Measurements from ENCODE around the gene FAM53B.

The FAM53B gene

GRCh38 chr10:124572751-124573150, 171.4 kb downstream of the FAM53B start:
- Histone ChIP-seq H3K36me3 (ENCODE audit: control insufficient read depth, low read depth, low read length) (no peaks in the 10 kb centered on the region), H3K27ac (ENCODE audit: low read length) (no peak overlapping the region), H3K4me1 (ENCODE audit: control insufficient read depth, low read depth, low read length) (no peaks in the 10 kb centered on the region), H3K9me3 (ENCODE audit: control insufficient read depth, low read depth, low read length) (no peaks in the 10 kb centered on the region), H3K9ac (ENCODE audit: low read length) (no peak overlapping the region), H3K4me3 (ENCODE audit: low read length) (no peak overlapping the region), H3K27me3 (ENCODE audit: control insufficient read depth, insufficient read depth, low read length) (no peaks in the 10 kb centered on the region)

- Histone ChIP-seq H3K36me3 (ENCODE audit: control insufficient read depth, low read depth, low read length) (no peaks in the 10 kb centered on the region), H3K9me3 (ENCODE audit: control insufficient read depth, low read depth, low read length) (no peaks in the 10 kb centered on the region)
Observed at GRCh38 chr10:124570646-124571045, 173.5 kb downstream of the FAM53B start.

GRCh38 chr10:124569623-124570470, 174.3 kb downstream of the FAM53B start:
- H3K4me1 ChIP-seq (ENCODE audit: control insufficient read depth, low read depth, low read length), result peaks cover 9% of the 10 kb centered on the region
- no peak overlapping the region for H3K4me3 ChIP-seq (ENCODE audit: low read length)
- no peak overlapping the region for H3K9ac ChIP-seq (ENCODE audit: low read length)
- no peaks in the 10 kb centered on the region for H3K36me3 ChIP-seq (ENCODE audit: control insufficient read depth, low read depth, low read length)
- H3K27me3 ChIP-seq (ENCODE audit: control insufficient read depth, insufficient read depth, low read length), result no peaks in the 10 kb centered on the region
- H3K27ac ChIP-seq (ENCODE audit: low read length), result no peak overlapping the region
- H3K9me3 ChIP-seq (ENCODE audit: control insufficient read depth, low read depth, low read length), result no peaks in the 10 kb centered on the region

More at GRCh38 chr10:124570646-124571045, 173.5 kb downstream of the FAM53B start:
- Histone ChIP-seq H3K4me3 (ENCODE audit: low read length) (no peak overlapping the region), H3K9ac (ENCODE audit: low read length) (no peak overlapping the region), H3K27me3 (ENCODE audit: control insufficient read depth, insufficient read depth, low read length) (no peaks in the 10 kb centered on the region), H3K4me1 (ENCODE audit: control insufficient read depth, low read depth, low read length) (peaks cover 1% of the 10 kb centered on the region), H3K27ac (ENCODE audit: low read length) (no peak overlapping the region)

Data from iPS-18a (cell line).